Right cardiac atrium (tissue), 5 donors: ENCODE measurements around the gene ATP6V0A4. TPM values are rescaled to one million over a fixed set of nuclear protein-coding genes. Genes with fewer than 3 reads are reported as not detected.
A peak's percentile ranks its signal among the peaks of the same experiment; 100 is the strongest.

ENCODE experiments used
- ATAC-seq, 2 donors: fragments of 200-7000 bp; cut with Tn5 transposase; one replicate each; pipeline versions ENCODE4 v1.8.0 to v1.9.1; 2020; ENCODE audit warnings: moderate library complexity in 2 of 2, mild to moderate bottlenecking in 1 of 2
- DNase-seq, 3 donors: peaks; one replicate each; pipeline ENCODE4 v3.0.0-alpha.2; 2020
- H3K27ac ChIP-seq: one replicate; pipeline ENCODE4 v1.5.1; 2013; ENCODE audit warnings: mild to moderate bottlenecking, low read length, control low read depth, moderate library complexity
- H3K27me3 ChIP-seq: one replicate; pipeline ENCODE4 v1.6.1; 2013; ENCODE audit not compliant: control insufficient read depth, insufficient read depth
- H3K4me1 ChIP-seq: one replicate; pipeline ENCODE4 v1.6.1; 2013; ENCODE audit warnings: low read length; ENCODE audit not compliant: control insufficient read depth, insufficient read depth
- H3K4me3 ChIP-seq: one replicate; pipeline ENCODE4 v1.5.1; 2013; ENCODE audit warnings: low read length, control low read depth
- H3K9me3 ChIP-seq: one replicate; pipeline ENCODE4 v1.6.1; 2013; ENCODE audit warnings: low read length; ENCODE audit not compliant: control insufficient read depth
- WGBS: extraction: QIAGEN DNeasy Blood & Tissue Kit; methylation state at CpG from one replicate; pipeline ENCODE4 v1.1.7; 2013; 5-methylcytosine and 5-hydroxymethylcytosine counted together
- intact Hi-C, 4 donors: fragments of 100-400 bp; cut with DNase I; formaldehyde crosslinking; loops; one replicate each; pipeline versions ENCODE4 v1.11.0 to v1.14.0; 2022 to 2023
- long read RNA-seq, 4 donors: library from polyadenylated mRNA; unstranded; transcript quantifications; one replicate each; pipeline ENCODE4 v2.0.0, GENCODE V29; 2020 to 2021
- polyA plus RNA-seq: library from polyadenylated mRNA; stranded (reverse); fragments of 200-250 nt; gene quantifications from one replicate; pipeline ENCODE4 v1.2.3, GENCODE V29; 2013
- total RNA-seq, 4 donors: library from RNA; stranded (reverse); fragmentation: NEBNext Ultra II Directional; extraction: Animal tissue kit (Norgen Biotek cat#: 25700); gene quantifications; one replicate each; pipeline ENCODE4 v1.2.1, GENCODE V29; 2021
- donor health status: healthy with polysubstance abuse.
- donor health status: DM: no; HTN: yes; CAD: no.
- donor health status: DM: no; HTN: no; CAD: no.
- donor health status: DM: no; HTN: yes; CAD: no; lungs with severe emphysema.
- donor health status: DM: yes; HTN: yes; CAD: no.

ATP6V0A4 gene
- total RNA-seq (not detected), polyA plus RNA-seq (not detected)
- long read RNA-seq, donor 1, result 0 reads
- long read RNA-seq, donor 2, result 0 reads
- long read RNA-seq, donor 3, result 0 reads
- long read RNA-seq, donor 4, result 0 reads

GRCh38 chr7:138797715-138798320 lies at the start of gene ATP6V0A4, which contains the start of gene TMEM213:
ATP6V0A4 (minus strand) TSS chr7:138798196; CDS start chr7:138771247, 26,949 bp downstream.
TMEM213 (plus strand) TSS chr7:138797994; CDS start chr7:138798105, 111 bp downstream.
- Histone ChIP-seq H3K9me3 (no peaks in the 10 kb centered on the region), H3K4me1 (no peaks in the 10 kb centered on the region), H3K27ac (no peak within 1 kb of the TSS), H3K27me3 (no peaks in the 10 kb centered on the region), H3K4me3 (no peak within 1 kb of the TSS)
- DNase-seq (no peak), ATAC-seq (no peak)
- intact Hi-C loops, result no loop called here
- 19% methylated on average over 14 of the region's 14 CpGs for WGBS

- DNase-seq (no peak), ATAC-seq (no peak)
- Histone ChIP-seq H3K9me3 (no peaks in the 10 kb centered on the region), H3K4me3 (no peak overlapping the region), H3K27ac (no peak overlapping the region), H3K4me1 (no peaks in the 10 kb centered on the region), H3K27me3 (no peaks in the 10 kb centered on the region)
- WGBS, result 43% methylated on average over 2 of the region's 2 CpGs
- intact Hi-C loops, result no loop called here
These were observed 47.7 kb upstream of the ATP6V0A4 start for GRCh38 chr7:138845711-138846110.

GRCh38 chr7:138843632-138844580 lies 45.9 kb upstream of the ATP6V0A4 start:
- Histone ChIP-seq H3K9me3 (no peaks in the 10 kb centered on the region), H3K4me3 (no peak overlapping the region), H3K4me1 (no peaks in the 10 kb centered on the region), H3K27ac (no peak overlapping the region), H3K27me3 (no peaks in the 10 kb centered on the region)
- DNase-seq (no peak), ATAC-seq (peak in 1 of 2 donors; percentile 40)
- WGBS, result 88% methylated on average over 20 of the region's 20 CpGs
- intact Hi-C loops, result no loop called here

GRCh38 chr7:138842111-138842510 lies 44.1 kb upstream of the ATP6V0A4 start:
- intact Hi-C loops, result no loop called here
- WGBS, result 91% methylated on average over 12 of the region's 12 CpGs
- Histone ChIP-seq H3K9me3 (no peaks in the 10 kb centered on the region), H3K4me3 (no peak overlapping the region), H3K4me1 (no peaks in the 10 kb centered on the region), H3K27ac (no peak overlapping the region), H3K27me3 (no peaks in the 10 kb centered on the region)
- no peak for DNase-seq
- ATAC-seq, result no peak

- Histone ChIP-seq H3K4me3 (no peak overlapping the region), H3K27ac (no peak overlapping the region), H3K4me1 (no peaks in the 10 kb centered on the region), H3K27me3 (no peaks in the 10 kb centered on the region), H3K9me3 (no peaks in the 10 kb centered on the region)
- DNase-seq (no peak), ATAC-seq (peak in 1 of 2 donors; percentile 43)
- intact Hi-C loops, result no loop called here
- 64% methylated on average over 9 of the region's 9 CpGs for WGBS
These were observed 40.2 kb upstream of the ATP6V0A4 start for GRCh38 chr7:138838166-138838565.

GRCh38 chr7:138837627-138838026 lies 39.6 kb upstream of the ATP6V0A4 start:
- H3K27ac ChIP-seq, result no peak overlapping the region
- no peak overlapping the region for H3K4me3 ChIP-seq
- intact Hi-C loops, result no loop called here
- peak; percentile 54 to 81 (median 81) for DNase-seq
- WGBS, result 42% methylated on average over 13 of the region's 13 CpGs
- no peaks in the 10 kb centered on the region for H3K27me3 ChIP-seq
- H3K9me3 ChIP-seq, result no peaks in the 10 kb centered on the region
- ATAC-seq, result peak; percentile 55 to 85
- H3K4me1 ChIP-seq, result no peaks in the 10 kb centered on the region

- intact Hi-C loops, result no loop called here
- no peak for DNase-seq
- ATAC-seq, result no peak
- no peak overlapping the region for H3K27ac ChIP-seq
- H3K27me3 ChIP-seq, result no peaks in the 10 kb centered on the region
- no peaks in the 10 kb centered on the region for H3K4me1 ChIP-seq
- H3K9me3 ChIP-seq, result no peaks in the 10 kb centered on the region
- no peak overlapping the region for H3K4me3 ChIP-seq
- WGBS, result 93% methylated on average over 11 of the region's 11 CpGs
These were observed 37.1 kb upstream of the ATP6V0A4 start for GRCh38 chr7:138835087-138835486.

GRCh38 chr7:138834583-138834982 lies 36.6 kb upstream of the ATP6V0A4 start:
- intact Hi-C loops, result no loop called here
- Histone ChIP-seq H3K4me1 (no peaks in the 10 kb centered on the region), H3K4me3 (no peak overlapping the region), H3K27ac (no peak overlapping the region), H3K9me3 (no peaks in the 10 kb centered on the region), H3K27me3 (no peaks in the 10 kb centered on the region)
- 95% methylated on average over 9 of the region's 9 CpGs for WGBS
- ATAC-seq (no peak), DNase-seq (no peak)

GRCh38 chr7:138833596-138833995 lies 35.6 kb upstream of the ATP6V0A4 start:
- Histone ChIP-seq H3K27me3 (no peaks in the 10 kb centered on the region), H3K9me3 (no peaks in the 10 kb centered on the region), H3K27ac (no peak overlapping the region), H3K4me1 (no peaks in the 10 kb centered on the region), H3K4me3 (no peak overlapping the region)
- ATAC-seq, result no peak
- no peak for DNase-seq
- WGBS, result 41% methylated on average over 5 of the region's 5 CpGs
- intact Hi-C loops, result no loop called here

- Histone ChIP-seq H3K4me1 (no peaks in the 10 kb centered on the region), H3K27ac (no peak overlapping the region), H3K9me3 (no peaks in the 10 kb centered on the region), H3K4me3 (no peak overlapping the region), H3K27me3 (no peaks in the 10 kb centered on the region)
- DNase-seq (no peak), ATAC-seq (no peak)
- WGBS, result 89% methylated on average over 10 of the region's 10 CpGs
- intact Hi-C loops, result no loop called here
These were observed 35.0 kb upstream of the ATP6V0A4 start for GRCh38 chr7:138832966-138833365.

- intact Hi-C loops, result no loop called here
- WGBS, result 85% methylated on average over 11 of the region's 11 CpGs
These were observed 31.3 kb upstream of the ATP6V0A4 start for GRCh38 chr7:138829335-138829734.

More at GRCh38 chr7:138829335-138829734, 31.3 kb upstream of the ATP6V0A4 start:
- DNase-seq, result no peak
- ATAC-seq, result no peak
- no peak overlapping the region for H3K4me3 ChIP-seq
- no peak overlapping the region for H3K27ac ChIP-seq
- H3K27me3 ChIP-seq, result no peaks in the 10 kb centered on the region
- no peaks in the 10 kb centered on the region for H3K9me3 ChIP-seq
- no peaks in the 10 kb centered on the region for H3K4me1 ChIP-seq
